ENCODE results near the gene PHETA2.

Gene PHETA2

GRCh38 chr22:42084874-42085273, 10.8 kb downstream of the PHETA2 start:
- Histone ChIP-seq H3K27ac (ENCODE audit: low read depth, low read length) (no peak overlapping the region), H4K20me1 (ENCODE audit: low read depth, low read length) (no peaks in the 10 kb centered on the region), H2AFZ (ENCODE audit: low read depth, low read length, severe bottlenecking) (no peak overlapping the region), H3K4me3 (ENCODE audit: insufficient read depth, low read length, poor library complexity, severe bottlenecking) (no peak overlapping the region), H3K27me3 (ENCODE audit: low read length) (no peaks in the 10 kb centered on the region), H3K36me3 (ENCODE audit: low read length) (peaks cover 17% of the 10 kb centered on the region), H3K9me3 (ENCODE audit: insufficient read depth, low read length) (no peaks in the 10 kb centered on the region; the same call in 1 of the 2 replicates), H3K9me2 (replicated peaks; ENCODE audit: insufficient read depth, low read length) (no peaks in the 10 kb centered on the region), H3F3A (ENCODE audit: insufficient read depth) (peaks cover 14% of the 10 kb centered on the region), H3K79me2 (ENCODE audit: insufficient read depth, low read length) (peaks cover 65% of the 10 kb centered on the region), H3K9ac (ENCODE audit: low read length) (no peak overlapping the region), H3K4me2 (ENCODE audit: low read depth, low read length, poor library complexity, severe bottlenecking) (no peak overlapping the region)
- TF ChIP-seq EZH2phosphoT487 (conservative IDR thresholded peaks at IDR 0.05; ENCODE audit: low read length): no peak
- TF ChIP-seq CTCF (IDR thresholded peaks at IDR 0.05; ENCODE audit: insufficient read depth, low read length, poor library complexity, severe bottlenecking): no peak

DNA sequence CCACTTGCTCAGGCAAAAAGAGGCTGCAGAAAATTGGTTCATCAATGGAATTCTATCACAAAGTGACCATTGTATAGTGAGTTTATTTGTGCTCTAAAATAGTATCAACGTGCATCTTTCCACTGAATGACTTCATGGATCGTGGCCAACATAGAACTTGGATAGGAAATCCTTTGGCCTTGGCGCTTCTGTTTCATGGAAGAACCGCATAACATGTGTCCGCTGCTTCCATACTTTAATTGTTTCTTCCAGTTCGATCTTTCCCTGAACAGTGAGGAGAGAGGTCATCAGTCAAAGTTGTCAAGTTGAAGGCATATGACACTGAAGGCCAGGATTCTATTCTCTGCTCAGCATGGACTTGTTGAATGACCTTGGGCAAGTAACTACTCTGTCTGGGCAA, 12.0 kb downstream of the PHETA2 start:
- Histone ChIP-seq H3K4me3 (ENCODE audit: insufficient read depth, low read length, poor library complexity, severe bottlenecking) (no peak overlapping the region), H3K4me2 (ENCODE audit: low read depth, low read length, poor library complexity, severe bottlenecking) (no peak overlapping the region), H3K27ac (ENCODE audit: low read depth, low read length) (no peak overlapping the region), H3K27me3 (ENCODE audit: low read length) (no peaks in the 10 kb centered on the region), H3K9me3 (ENCODE audit: insufficient read depth, low read length) (no peaks in the 10 kb centered on the region; the same call in 1 of the 2 replicates), H2AFZ (ENCODE audit: low read depth, low read length, severe bottlenecking) (no peak overlapping the region), H4K20me1 (ENCODE audit: low read depth, low read length) (no peaks in the 10 kb centered on the region), H3F3A (ENCODE audit: insufficient read depth) (peaks cover 14% of the 10 kb centered on the region), H3K9ac (ENCODE audit: low read length) (no peak overlapping the region), H3K79me2 (ENCODE audit: insufficient read depth, low read length) (peaks cover 54% of the 10 kb centered on the region), H3K36me3 (ENCODE audit: low read length) (peaks cover 17% of the 10 kb centered on the region), H3K9me2 (replicated peaks; ENCODE audit: insufficient read depth, low read length) (no peaks in the 10 kb centered on the region)
- TF ChIP-seq CTCF (IDR thresholded peaks at IDR 0.05; ENCODE audit: insufficient read depth, low read length, poor library complexity, severe bottlenecking) (no peak), EZH2phosphoT487 (conservative IDR thresholded peaks at IDR 0.05; ENCODE audit: low read length) (no peak)

DNA sequence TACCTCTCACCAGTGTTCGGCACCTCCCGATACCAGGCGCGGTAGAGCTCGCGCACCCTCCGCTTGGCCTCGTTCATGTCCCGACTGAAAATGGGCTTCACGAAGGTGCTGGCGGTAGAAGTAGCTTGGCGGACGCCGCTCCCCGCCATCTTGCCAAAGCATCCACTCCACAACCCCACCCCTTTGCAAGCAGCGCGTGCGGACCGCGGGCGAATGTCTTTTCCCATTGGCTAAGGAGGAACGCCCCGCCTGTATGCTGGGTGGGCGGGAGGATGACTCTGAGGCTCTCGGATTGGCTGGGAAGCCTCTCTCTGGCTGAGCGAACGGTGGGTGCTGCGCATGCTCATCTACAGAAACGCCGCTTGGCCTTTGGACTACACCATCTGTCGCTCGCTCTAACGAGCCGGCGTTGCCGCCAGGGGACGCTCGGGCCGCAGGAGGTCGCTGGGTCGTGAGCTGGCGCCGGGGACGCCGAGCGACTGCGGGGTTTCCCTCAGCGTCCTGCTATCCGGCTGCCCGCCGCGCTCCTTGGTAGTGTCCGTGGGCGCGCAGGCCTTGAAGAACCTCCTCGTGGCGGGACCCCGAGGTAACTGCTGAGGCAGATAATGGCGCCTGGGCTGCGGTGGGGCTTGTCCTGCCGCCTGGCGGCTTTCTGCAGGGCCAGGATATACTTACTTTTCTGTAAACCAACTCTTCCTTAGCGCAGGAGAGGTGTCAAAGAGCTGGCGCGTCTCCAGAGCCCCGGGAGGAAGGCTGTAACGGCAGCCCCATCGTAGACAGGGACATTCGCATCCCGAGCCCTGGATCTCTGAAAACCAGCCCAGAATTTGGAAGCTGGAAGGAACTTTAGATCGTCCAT, 16.8 kb downstream of the PHETA2 start, which contains the start of gene NDUFA6:
Gene NDUFA6, minus strand, starts transcription at position 177 of the 859 bp plus-strand sequence. Its CDS starts 28 bp downstream, at position 149.
- Histone ChIP-seq H2AFZ (ENCODE audit: low read depth, low read length, severe bottlenecking) (peak within 1 kb of the TSS; percentile 73), H3F3A (ENCODE audit: insufficient read depth) (peaks cover 14% of the 10 kb centered on the region), H3K9ac (ENCODE audit: low read length) (peak within 1 kb of the TSS; percentile 82), H3K4me2 (ENCODE audit: low read depth, low read length, poor library complexity, severe bottlenecking) (peak within 1 kb of the TSS; percentile 80), H3K36me3 (ENCODE audit: low read length) (peaks cover 9% of the 10 kb centered on the region; the same call in 1 of the 2 replicates), H3K9me3 (ENCODE audit: insufficient read depth, low read length) (no peaks in the 10 kb centered on the region; the same call in 1 of the 2 replicates), H3K79me2 (ENCODE audit: insufficient read depth, low read length) (peaks cover 27% of the 10 kb centered on the region; the same call in 1 of the 2 replicates), H4K20me1 (ENCODE audit: low read depth, low read length) (no peaks in the 10 kb centered on the region), H3K27ac (ENCODE audit: low read depth, low read length) (peak within 1 kb of the TSS; percentile 57), H3K27me3 (ENCODE audit: low read length) (no peaks in the 10 kb centered on the region), H3K9me2 (replicated peaks; ENCODE audit: insufficient read depth, low read length) (no peaks in the 10 kb centered on the region), H3K4me3 (ENCODE audit: insufficient read depth, low read length, poor library complexity, severe bottlenecking) (peak within 1 kb of the TSS; percentile 67)
- TF ChIP-seq CTCF (IDR thresholded peaks at IDR 0.05; ENCODE audit: insufficient read depth, low read length, poor library complexity, severe bottlenecking): peak; percentile 84
- TF ChIP-seq EZH2phosphoT487 (conservative IDR thresholded peaks at IDR 0.05; ENCODE audit: low read length): no peak
